Esophagus muscularis mucosa (tissue), 4 donors: ENCODE data around the gene TOX2.

ENCODE experiments used
- EP300 ChIP-seq: sonication (generic); formaldehyde crosslinking; IDR thresholded peaks from one replicate; pipeline ENCODE4 v1.6.1; 2017; ENCODE audit warnings: antibody characterized with exemption
- POLR2A ChIP-seq: fragments of 450-650 bp; IDR thresholded peaks from one replicate; pipeline ENCODE4 v1.6.1; 2017; ENCODE audit warnings: antibody characterized with exemption, moderate library complexity, mild to moderate bottlenecking, low read depth
- TF ChIP-seq, protein P1 (sequence below), 3 experiments: fragments of 200-600 bp in 2 of 3; fragments of 450-650 bp in 1 of 3; sonication (generic) in 2 of 3; IDR thresholded peaks; one replicate each; pipeline ENCODE4 v1.5.1; 2017 to 2019; ENCODE audit warnings: antibody characterized with exemption in 3 of 3, mild to moderate bottlenecking in 2 of 3, moderate library complexity in 1 of 3

DNA sequence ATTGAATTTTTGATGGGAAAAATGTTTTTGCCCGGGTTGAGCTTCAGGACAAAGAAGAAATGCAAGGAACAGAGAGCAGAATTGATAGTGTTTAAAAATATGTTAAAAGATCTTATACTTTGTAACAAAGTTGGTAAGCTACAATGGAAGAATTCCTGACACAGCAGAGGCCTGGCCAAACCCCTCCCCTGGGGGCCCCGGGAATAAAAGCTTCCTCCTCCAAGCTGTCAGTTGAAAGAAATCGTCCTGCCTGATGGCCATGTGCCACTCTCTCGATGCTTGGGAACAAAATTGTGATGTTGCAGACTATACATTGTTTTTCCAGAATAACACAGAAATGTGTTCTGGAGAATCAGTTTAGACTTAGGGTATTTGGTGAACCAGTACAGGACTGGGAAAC is 14.2 kb upstream of the TOX2 start:
- TF ChIP-seq, protein P1, sequence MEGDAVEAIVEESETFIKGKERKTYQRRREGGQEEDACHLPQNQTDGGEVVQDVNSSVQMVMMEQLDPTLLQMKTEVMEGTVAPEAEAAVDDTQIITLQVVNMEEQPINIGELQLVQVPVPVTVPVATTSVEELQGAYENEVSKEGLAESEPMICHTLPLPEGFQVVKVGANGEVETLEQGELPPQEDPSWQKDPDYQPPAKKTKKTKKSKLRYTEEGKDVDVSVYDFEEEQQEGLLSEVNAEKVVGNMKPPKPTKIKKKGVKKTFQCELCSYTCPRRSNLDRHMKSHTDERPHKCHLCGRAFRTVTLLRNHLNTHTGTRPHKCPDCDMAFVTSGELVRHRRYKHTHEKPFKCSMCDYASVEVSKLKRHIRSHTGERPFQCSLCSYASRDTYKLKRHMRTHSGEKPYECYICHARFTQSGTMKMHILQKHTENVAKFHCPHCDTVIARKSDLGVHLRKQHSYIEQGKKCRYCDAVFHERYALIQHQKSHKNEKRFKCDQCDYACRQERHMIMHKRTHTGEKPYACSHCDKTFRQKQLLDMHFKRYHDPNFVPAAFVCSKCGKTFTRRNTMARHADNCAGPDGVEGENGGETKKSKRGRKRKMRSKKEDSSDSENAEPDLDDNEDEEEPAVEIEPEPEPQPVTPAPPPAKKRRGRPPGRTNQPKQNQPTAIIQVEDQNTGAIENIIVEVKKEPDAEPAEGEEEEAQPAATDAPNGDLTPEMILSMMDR (IDR thresholded peaks at IDR 0.05), result no peak
- TF ChIP-seq EP300, result no peak
- TF ChIP-seq POLR2A, result no peak
